ENCODE data around the gene MZT2B.
A peak's percentile ranks its signal among the peaks of the same experiment; 100 is the strongest.
"Not testable (repeated sequence)": the region's sequence is repeated elsewhere in the genome, so short reads cannot be mapped to it uniquely, and the experiment has no call there.

The MZT2B gene

GRCh38 chr2:130159376-130159775 lies 22.7 kb upstream of the MZT2B start:
- not testable (repeated sequence) for ATAC-seq; DNase-seq (ENCODE audit: low spot score in 2 of 2); H3K9me3 Mint-ChIP-seq; H3K4me3 Mint-ChIP-seq
- H3K27ac Mint-ChIP-seq: peak overlapping the region; percentile 88
- peaks cover 57% of the 10 kb centered on the region for H3K36me3 Mint-ChIP-seq
- peaks cover 22% of the 10 kb centered on the region for H3K4me1 Mint-ChIP-seq

- Mint-ChIP-seq H3K4me1 (peaks cover 22% of the 10 kb centered on the region), H3K9me3 (no peaks in the 10 kb centered on the region), H3K27ac (peak overlapping the region; percentile 88), H3K36me3 (peaks cover 57% of the 10 kb centered on the region), H3K4me3 (no peak overlapping the region)
- DNase-seq (ENCODE audit: low spot score in 2 of 2) (no peak), ATAC-seq (no peak)
Observed at GRCh38 chr2:130160131-130160530, 21.9 kb upstream of the MZT2B start.

- not testable (repeated sequence) for DNase-seq (ENCODE audit: low spot score in 2 of 2); H3K4me3 Mint-ChIP-seq; H3K27ac Mint-ChIP-seq; ATAC-seq; H3K9me3 Mint-ChIP-seq
- H3K4me1 Mint-ChIP-seq: peaks cover 22% of the 10 kb centered on the region
- peaks cover 65% of the 10 kb centered on the region for H3K36me3 Mint-ChIP-seq
Observed at GRCh38 chr2:130160838-130161705, 21.0 kb upstream of the MZT2B start.

GRCh38 chr2:130162486-130162885 lies 19.6 kb upstream of the MZT2B start:
- H3K4me1 Mint-ChIP-seq: peaks cover 21% of the 10 kb centered on the region
- H3K36me3 Mint-ChIP-seq: peaks cover 79% of the 10 kb centered on the region
- ATAC-seq; DNase-seq (ENCODE audit: low spot score in 2 of 2); H3K4me3 Mint-ChIP-seq; H3K9me3 Mint-ChIP-seq; H3K27ac Mint-ChIP-seq: not testable (repeated sequence)

GRCh38 chr2:130162968-130163367 lies 19.1 kb upstream of the MZT2B start:
- Mint-ChIP-seq H3K27ac (no peak overlapping the region), H3K4me1 (peaks cover 16% of the 10 kb centered on the region), H3K9me3 (no peaks in the 10 kb centered on the region), H3K4me3 (no peak overlapping the region), H3K36me3 (peaks cover 80% of the 10 kb centered on the region)
- DNase-seq (ENCODE audit: low spot score in 2 of 2): no peak
- no peak for ATAC-seq

GRCh38 chr2:130165293-130166016 lies 16.6 kb upstream of the MZT2B start:
- H3K4me1 Mint-ChIP-seq: peaks cover 7% of the 10 kb centered on the region
- no peak for DNase-seq (ENCODE audit: low spot score in 2 of 2)
- ATAC-seq: no peak
- no peak overlapping the region for H3K4me3 Mint-ChIP-seq
- no peaks in the 10 kb centered on the region for H3K9me3 Mint-ChIP-seq
- H3K36me3 Mint-ChIP-seq: peaks cover 82% of the 10 kb centered on the region
- H3K27ac Mint-ChIP-seq: no peak overlapping the region

GRCh38 chr2:130166611-130167010 lies 15.5 kb upstream of the MZT2B start:
- not testable (repeated sequence) for H3K4me3 Mint-ChIP-seq; DNase-seq (ENCODE audit: low spot score in 2 of 2); H3K4me1 Mint-ChIP-seq; H3K9me3 Mint-ChIP-seq; H3K27ac Mint-ChIP-seq; ATAC-seq
- peaks cover 93% of the 10 kb centered on the region for H3K36me3 Mint-ChIP-seq

- H3K9me3 Mint-ChIP-seq; H3K4me1 Mint-ChIP-seq; H3K27ac Mint-ChIP-seq; DNase-seq (ENCODE audit: low spot score in 2 of 2); H3K4me3 Mint-ChIP-seq: not testable (repeated sequence)
- peak; percentile 94 for ATAC-seq
- H3K36me3 Mint-ChIP-seq: peaks cover 100% of the 10 kb centered on the region
Observed at GRCh38 chr2:130169163-130169562, 12.9 kb upstream of the MZT2B start.

GRCh38 chr2:130169896-130170295 lies 12.2 kb upstream of the MZT2B start:
- ATAC-seq: no peak
- no peak overlapping the region for H3K4me3 Mint-ChIP-seq

GRCh38 chr2:130174866-130175265 lies 7.2 kb upstream of the MZT2B start:
- not testable (repeated sequence) for H3K4me3 Mint-ChIP-seq; DNase-seq (ENCODE audit: low spot score in 2 of 2); H3K4me1 Mint-ChIP-seq; H3K9me3 Mint-ChIP-seq
- H3K27ac Mint-ChIP-seq: peak overlapping the region; percentile 68
- ATAC-seq: peak; percentile 93
- H3K36me3 Mint-ChIP-seq: peaks cover 92% of the 10 kb centered on the region

More at GRCh38 chr2:130169896-130170295, 12.2 kb upstream of the MZT2B start:
- no peak for DNase-seq (ENCODE audit: low spot score in 2 of 2)
- peaks cover 7% of the 10 kb centered on the region for H3K4me1 Mint-ChIP-seq
- H3K36me3 Mint-ChIP-seq: peaks cover 100% of the 10 kb centered on the region
- no peak overlapping the region for H3K27ac Mint-ChIP-seq
- no peaks in the 10 kb centered on the region for H3K9me3 Mint-ChIP-seq

- ATAC-seq; DNase-seq (ENCODE audit: low spot score in 2 of 2); H3K9me3 Mint-ChIP-seq: not testable (repeated sequence)
- Mint-ChIP-seq H3K27ac (peak overlapping the region; percentile 96), H3K4me1 (peaks cover 18% of the 10 kb centered on the region), H3K36me3 (peaks cover 64% of the 10 kb centered on the region), H3K4me3 (peak overlapping the region; percentile 89)
Observed at GRCh38 chr2:130180404-130181324, 1.4 kb upstream of the MZT2B start.

- DNase-seq (ENCODE audit: low spot score in 2 of 2) (peak; percentile 96 to 99), ATAC-seq (peak; percentile 79)
- peaks cover 24% of the 10 kb centered on the region for H3K4me1 Mint-ChIP-seq
- peak within 1 kb of the TSS; percentile 89 for H3K4me3 Mint-ChIP-seq
- H3K9me3 Mint-ChIP-seq: no peaks in the 10 kb centered on the region
- H3K36me3 Mint-ChIP-seq: peaks cover 63% of the 10 kb centered on the region
- peak within 1 kb of the TSS; percentile 96 for H3K27ac Mint-ChIP-seq
Observed at GRCh38 chr2:130181325-130181879, 660 bp upstream of the MZT2B start, which contains the start of gene SMPD4. TSS of gene SMPD4 (minus strand) at chr2:130181602. CDS start at chr2:130176592, 5,010 bp downstream.

GRCh38 chr2:130182826-130183511 lies 907 bp downstream of the MZT2B start:
- Mint-ChIP-seq H3K4me3 (peak overlapping the region; percentile 89), H3K27ac (peak overlapping the region; percentile 89), H3K36me3 (peaks cover 56% of the 10 kb centered on the region), H3K4me1 (peaks cover 24% of the 10 kb centered on the region)
- not testable (repeated sequence) for H3K9me3 Mint-ChIP-seq, ATAC-seq
- peak in 1 of 2 donors; percentile 57 for DNase-seq (ENCODE audit: low spot score in 2 of 2)
